Esophagus muscularis mucosa (tissue), 4 donors: Measurements from ENCODE around the gene SECTM1.

Experiments
- CTCF ChIP-seq, 3 experiments: fragments of 200-600 bp in 2 of 3; fragments of 450-650 bp in 1 of 3; sonication (generic) in 2 of 3; IDR thresholded peaks; one replicate each; pipeline ENCODE4 v1.5.1; 2017 to 2019; ENCODE audit warnings: antibody characterized with exemption in 3 of 3, mild to moderate bottlenecking in 2 of 3, moderate library complexity in 1 of 3
- EP300 ChIP-seq: sonication (generic); formaldehyde crosslinking; IDR thresholded peaks from one replicate; pipeline ENCODE4 v1.6.1; 2017; ENCODE audit warnings: antibody characterized with exemption
- POLR2A ChIP-seq: fragments of 450-650 bp; IDR thresholded peaks from one replicate; pipeline ENCODE4 v1.6.1; 2017; ENCODE audit warnings: antibody characterized with exemption, moderate library complexity, mild to moderate bottlenecking, low read depth
- POLR2AphosphoS5 ChIP-seq, 2 donors: sonication (generic); formaldehyde crosslinking; IDR thresholded peaks; one replicate each; pipeline ENCODE4 v1.6.1; 2017; ENCODE audit warnings: antibody characterized with exemption in 2 of 2

GRCh38 chr17:82320140-82320840 is 13.3 kb downstream of the SECTM1 start:
- no peak for TF ChIP-seq CTCF (IDR thresholded peaks at IDR 0.05)
- no peak for TF ChIP-seq POLR2A
- TF ChIP-seq POLR2AphosphoS5 (IDR thresholded peaks at IDR 0.05) = no peak
- TF ChIP-seq EP300 = no peak
